Keratinocyte (primary cell): ENCODE results near the gene HDAC8.

Experiments used
- CTCF ChIP-seq, 3 experiments: IDR thresholded peaks in 1 of 3; conservative IDR thresholded peaks in 1 of 3; optimal IDR thresholded peaks in 1 of 3; 2 replicates in 2 of 3; 3 replicates in 1 of 3; pipeline versions ENCODE3 to v1.5.1; 2011; ENCODE audit warnings: low read length in 3 of 3, mild to moderate bottlenecking in 3 of 3, moderate library complexity in 2 of 3, control low read depth in 1 of 3, inconsistent platforms in 1 of 3; ENCODE audit not compliant: insufficient read depth in 2 of 3; ENCODE audit errors: extremely low read depth in 1 of 3
- EZH2 ChIP-seq: IDR thresholded peaks from one replicate; pipeline ENCODE4 v1.6.1; 2012; ENCODE audit warnings: inconsistent platforms, mild to moderate bottlenecking, low read length, moderate library complexity

- TF ChIP-seq CTCF (optimal IDR thresholded peaks at IDR 0.05 in 1 of 3, IDR thresholded peaks at IDR 0.05 in 1 of 3, conservative IDR thresholded peaks at IDR 0.05 in 1 of 3; ENCODE audit: extremely low read depth in 1 of 3, insufficient read depth in 2 of 3, low read length in 3 of 3) (no peak), EZH2 (no peak)
Observed at GRCh38 chrX:72392816-72393800, 179.5 kb downstream of the HDAC8 start.
